Neural cell (in vitro differentiated cells): ENCODE measurements around the gene AFAP1L1.

Experiments
- CTCF ChIP-seq: fragments of 450-650 bp; IDR thresholded peaks from 2 replicates; pipeline ENCODE4 v1.5.1; 2014; ENCODE audit warnings: antibody characterized with exemption, mild to moderate bottlenecking, moderate library complexity; ENCODE audit not compliant: poor library complexity, severe bottlenecking
- EZH2 ChIP-seq: fragments of 200-600, 300-800 bp; shearing (Covaris generic), sonication (generic); IDR thresholded peaks from 2 replicates; pipeline ENCODE4 v1.6.1; 2014; ENCODE audit warnings: antibody characterized with exemption, low read length, borderline replicate concordance, mild to moderate bottlenecking; ENCODE audit not compliant: insufficient read depth, poor library complexity, severe bottlenecking
- POLR2AphosphoS5 ChIP-seq: IDR thresholded peaks from 2 replicates; pipeline ENCODE4 v1.6.1; 2012
- SMC3 ChIP-seq: fragments of 450-650 bp; conservative IDR thresholded peaks from 2 replicates; pipeline ENCODE4 v1.6.1; 2014; ENCODE audit warnings: antibody characterized with exemption, mild to moderate bottlenecking, moderate library complexity; ENCODE audit not compliant: poor library complexity

- TF ChIP-seq EZH2 = no peak
- no peak for TF ChIP-seq CTCF
- no peak for TF ChIP-seq POLR2AphosphoS5
- TF ChIP-seq SMC3 = no peak
Measured at GRCh38 chr5:149229298-149229937, 42.2 kb upstream of the AFAP1L1 start.
